ENCODE results near the gene MED10. TPM values are rescaled to one million over a fixed set of nuclear protein-coding genes. Genes with fewer than 3 reads are reported as not detected.
A peak's percentile ranks its signal among the peaks of the same experiment; 100 is the strongest.

MED10 gene
- total and polyA plus RNA-seq, 2 experiments from 2014 or later: 15.8 to 63.9 TPM

DNA sequence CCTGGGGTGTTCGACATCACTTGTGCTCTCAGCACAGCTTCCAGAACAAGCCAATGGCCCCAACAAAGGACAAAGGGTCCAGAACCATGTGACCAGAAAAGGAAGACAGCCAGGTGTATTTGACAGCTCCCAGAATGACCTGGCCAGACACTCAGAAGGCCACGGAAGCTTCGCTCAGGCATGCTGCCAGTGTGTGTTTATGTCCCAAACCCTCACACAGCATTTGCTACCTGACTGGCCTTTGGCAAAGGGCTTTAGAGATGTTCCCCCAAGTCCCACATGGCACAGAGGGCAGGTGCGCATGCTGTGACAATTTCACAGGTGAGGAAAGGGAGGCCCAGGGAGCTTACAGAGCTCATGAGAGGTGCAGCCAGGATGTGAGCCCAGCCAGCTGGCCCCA lies 39.5 kb downstream of the MED10 start:
- H3K36me3 ChIP-seq: no peaks in the 10 kb centered on the region
- H3K4me1 ChIP-seq (ENCODE audit: low read depth): no peaks in the 10 kb centered on the region
- no peak overlapping the region for H3K27ac ChIP-seq
- H3K9me3 ChIP-seq (ENCODE audit: low read depth): no peaks in the 10 kb centered on the region
- TF ChIP-seq CTCF (IDR thresholded peaks at IDR 0.05; ENCODE audit: low read depth, low read length): no peak
- no peak for DNase-seq (ENCODE audit: low read depth in 1 of 2, low spot score in 1 of 2)
- no peak overlapping the region for H3K4me3 ChIP-seq
- H3K27me3 ChIP-seq: no peaks in the 10 kb centered on the region

DNA sequence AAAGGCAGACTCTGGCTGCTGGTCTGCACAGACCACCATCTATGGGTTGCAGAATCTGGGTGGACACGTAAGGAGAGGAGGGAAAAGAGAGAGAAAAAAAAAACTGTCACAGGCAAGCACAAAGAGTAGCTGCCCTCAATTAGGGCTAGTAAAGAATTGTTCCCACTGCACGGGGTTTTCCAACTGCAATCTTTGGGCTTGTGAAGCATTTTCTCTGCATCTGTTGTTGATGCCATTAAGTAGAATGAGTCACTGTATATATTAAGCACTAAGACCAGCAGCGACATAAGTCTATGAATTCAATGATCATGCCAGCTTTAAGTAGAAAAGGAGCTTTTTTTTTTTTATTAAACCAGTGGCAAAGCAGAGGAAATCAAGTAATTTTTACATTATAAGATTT lies 40.2 kb downstream of the MED10 start:
- no peaks in the 10 kb centered on the region for H3K4me1 ChIP-seq (ENCODE audit: low read depth)
- TF ChIP-seq CTCF (IDR thresholded peaks at IDR 0.05; ENCODE audit: low read depth, low read length): no peak

GRCh38 chr5:6333182-6333905 lies 45.0 kb downstream of the MED10 start:
- no peaks in the 10 kb centered on the region for H3K27me3 ChIP-seq
- no peak for TF ChIP-seq CTCF (IDR thresholded peaks at IDR 0.05; ENCODE audit: low read depth, low read length)
- H3K36me3 ChIP-seq: no peaks in the 10 kb centered on the region
- DNase-seq (ENCODE audit: low read depth in 1 of 2, low spot score in 1 of 2): no peak
- H3K27ac ChIP-seq: no peak overlapping the region
- H3K4me1 ChIP-seq (ENCODE audit: low read depth): no peaks in the 10 kb centered on the region
- no peaks in the 10 kb centered on the region for H3K9me3 ChIP-seq (ENCODE audit: low read depth)
- no peak overlapping the region for H3K4me3 ChIP-seq

More for the DNA sequence above, 40.2 kb downstream of the MED10 start:
- Histone ChIP-seq H3K9me3 (ENCODE audit: low read depth) (no peaks in the 10 kb centered on the region), H3K27ac (no peak overlapping the region), H3K27me3 (no peaks in the 10 kb centered on the region), H3K36me3 (no peaks in the 10 kb centered on the region), H3K4me3 (no peak overlapping the region)
- DNase-seq (ENCODE audit: low read depth in 1 of 2, low spot score in 1 of 2): no peak

GRCh38 chr5:6328173-6328572 lies 50.2 kb downstream of the MED10 start:
- TF ChIP-seq CTCF (IDR thresholded peaks at IDR 0.05; ENCODE audit: low read depth, low read length): no peak
- Histone ChIP-seq H3K4me3 (no peak overlapping the region), H3K9me3 (ENCODE audit: low read depth) (no peaks in the 10 kb centered on the region), H3K36me3 (no peaks in the 10 kb centered on the region), H3K27ac (no peak overlapping the region), H3K4me1 (ENCODE audit: low read depth) (no peaks in the 10 kb centered on the region), H3K27me3 (no peaks in the 10 kb centered on the region)
- DNase-seq (ENCODE audit: low read depth in 1 of 2, low spot score in 1 of 2): peak; percentile 2 to 80

- no peak overlapping the region for H3K4me3 ChIP-seq
- H3K36me3 ChIP-seq: no peaks in the 10 kb centered on the region
- no peak for DNase-seq (ENCODE audit: low read depth in 1 of 2, low spot score in 1 of 2)
- TF ChIP-seq CTCF (IDR thresholded peaks at IDR 0.05; ENCODE audit: low read depth, low read length): no peak
- no peaks in the 10 kb centered on the region for H3K4me1 ChIP-seq (ENCODE audit: low read depth)
- no peaks in the 10 kb centered on the region for H3K27me3 ChIP-seq
- no peaks in the 10 kb centered on the region for H3K9me3 ChIP-seq (ENCODE audit: low read depth)
- H3K27ac ChIP-seq: no peak overlapping the region
Measured at GRCh38 chr5:6326776-6327175, 51.6 kb downstream of the MED10 start.

All from cardiac muscle cell (in vitro differentiated cells and primary cell).